GM12892 (cell line): ENCODE measurements around the gene UBE2U.

Experiments
- POLR2A ChIP-seq: IDR thresholded peaks from 2 replicates; pipeline ENCODE4 v1.6.1; 2011; ENCODE audit warnings: low read depth, low read length, control low read depth
- POLR2AphosphoS5 ChIP-seq: IDR thresholded peaks from 2 replicates; pipeline ENCODE4 v1.6.1; 2011; ENCODE audit warnings: low read depth, low read length, control low read depth

DNA sequence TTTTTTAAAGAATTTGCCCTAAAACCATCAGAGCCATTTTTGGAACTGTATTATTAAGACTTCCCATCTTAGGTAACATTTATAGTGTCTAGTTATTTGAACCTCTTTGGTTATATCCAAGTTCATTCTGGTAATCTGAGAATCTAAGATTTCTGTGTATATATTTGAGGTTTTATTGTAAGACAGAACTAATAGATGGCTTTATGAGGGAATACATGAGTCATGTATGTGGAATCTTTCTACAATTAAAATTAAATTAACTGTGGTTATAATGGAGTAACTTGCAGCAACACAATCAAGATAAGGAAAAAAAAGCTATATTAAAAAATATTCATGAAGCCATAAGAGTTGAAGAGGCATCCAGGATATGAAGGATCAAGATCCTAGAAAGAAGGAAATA, 92.1 kb downstream of the UBE2U start:
- TF ChIP-seq POLR2A, result no peak
- TF ChIP-seq POLR2AphosphoS5, result no peak
